ENCODE results near the gene ORAI1. TPM values are rescaled to one million over a fixed set of nuclear protein-coding genes. Genes with fewer than 3 reads are reported as not detected.

The ORAI1 gene
- total and polyA plus RNA-seq, 2 of the 13 experiments (the other 11 are each of a cell fraction or from before 2014, with no cell fraction given): 9.2 to 17.2 TPM

GRCh38 chr12:121651320-121651719 is 25.0 kb downstream of the ORAI1 start (continued):
- TF ChIP-seq SKIL (CRISPR knock-in tag; IDR thresholded peaks at IDR 0.05; ENCODE audit: borderline replicate concordance): no peak
- no peak for TF ChIP-seq ZNF17 (CRISPR knock-in tag; IDR thresholded peaks at IDR 0.05)
- no peak for TF ChIP-seq PTBP1 (IDR thresholded peaks at IDR 0.05; ENCODE audit: low read depth, low read length, poor library complexity, severe bottlenecking)
- no peak for TF ChIP-seq MEIS2 (CRISPR knock-in tag; IDR thresholded peaks at IDR 0.05)
- no peak for TF ChIP-seq HMG20B (CRISPR knock-in tag; conservative IDR thresholded peaks at IDR 0.05)
- no peak for TF ChIP-seq ZNF282 (IDR thresholded peaks at IDR 0.05; ENCODE audit: partially characterized antibody)
- no peak for TF ChIP-seq ZNF138 (CRISPR knock-in tag; IDR thresholded peaks at IDR 0.05; ENCODE audit: low read depth)
- TF ChIP-seq ZNF746 (CRISPR knock-in tag; IDR thresholded peaks at IDR 0.05): no peak
- TF ChIP-seq ZBTB10 (CRISPR knock-in tag; IDR thresholded peaks at IDR 0.05; ENCODE audit: borderline replicate concordance): no peak
- no peak for TF ChIP-seq TRIM24 (CRISPR knock-in tag; IDR thresholded peaks at IDR 0.05)
- TF ChIP-seq KLF11 (CRISPR knock-in tag; IDR thresholded peaks at IDR 0.05): no peak
- TF ChIP-seq ZNF784 (CRISPR knock-in tag; IDR thresholded peaks at IDR 0.05; ENCODE audit: borderline replicate concordance): no peak
